Embryonic facial prominence (tissue), 1 donor: ENCODE results near the gene RSPH9.
"Not testable (repeated sequence)": the region's sequence is repeated elsewhere in the genome, so short reads cannot be mapped to it uniquely, and the experiment has no call there.

Experiments used
- DNase-seq: peaks from one replicate; pipeline ENCODE4 v3.0.0-alpha.2; 2016; ENCODE audit errors: extremely low spot score

Gene RSPH9

DNA sequence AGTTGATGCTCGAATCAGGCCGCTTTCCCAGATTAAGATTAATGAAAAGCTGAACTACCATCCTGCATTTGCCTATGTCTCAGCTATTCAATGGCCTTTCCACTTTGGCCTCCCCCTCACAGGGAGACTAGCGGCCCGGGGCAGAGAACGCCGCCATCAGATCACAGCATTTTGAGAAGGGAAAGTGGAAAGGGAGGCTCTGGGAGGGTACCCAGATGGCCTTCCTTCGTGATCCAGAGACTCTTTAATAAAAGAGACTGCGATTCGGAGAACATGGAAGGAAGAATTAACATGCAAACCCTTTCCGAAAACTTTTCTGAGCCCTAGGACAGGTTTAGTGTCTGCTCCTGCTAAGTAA is 42.2 kb downstream of the RSPH9 start:
- no peak for DNase-seq

DNA sequence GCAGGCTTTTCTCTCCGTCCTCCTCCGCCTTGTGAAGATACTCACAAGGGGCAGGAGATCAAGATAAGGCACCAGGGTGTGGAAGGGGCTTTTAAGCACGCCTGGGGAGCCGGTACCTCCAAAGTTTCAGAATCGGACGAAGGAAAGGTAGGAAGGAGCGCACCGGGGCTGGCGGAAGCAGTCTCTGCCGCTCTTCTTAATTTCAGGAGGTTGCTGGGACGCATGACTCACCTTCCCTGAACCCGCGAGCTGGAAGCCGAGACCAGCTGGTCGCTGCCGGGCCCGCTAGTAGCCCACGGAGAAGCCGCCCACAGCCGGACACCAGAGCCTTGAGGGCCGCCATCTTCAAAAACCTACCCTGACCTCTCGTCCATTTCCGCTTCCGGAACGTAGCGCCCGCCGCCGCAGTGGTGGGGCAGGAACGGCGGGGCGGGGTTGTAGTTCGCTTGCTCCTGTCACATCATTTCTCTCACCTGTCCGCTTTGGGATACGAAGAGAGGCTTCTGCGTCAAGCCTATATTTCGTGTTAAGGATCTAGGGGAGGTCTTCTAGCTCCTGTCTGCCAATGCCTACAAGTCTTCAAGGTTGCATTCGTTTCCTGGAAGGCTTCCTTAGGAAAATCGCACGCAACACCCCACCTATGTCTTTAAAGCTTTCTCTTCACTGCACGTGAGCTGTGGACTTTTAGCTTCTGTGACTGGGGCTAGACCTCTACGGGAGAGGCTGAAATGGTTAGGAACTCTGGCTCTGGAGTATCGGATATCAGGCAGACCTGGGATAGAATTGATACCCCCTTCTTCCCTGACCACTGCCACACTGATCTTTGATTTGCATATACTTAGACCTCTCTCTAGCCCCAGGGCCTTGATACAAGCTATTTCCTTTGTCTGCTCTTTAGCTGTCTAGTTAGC is 42.9 kb downstream of the RSPH9 start, which contains the start of gene MRPS18A:
Gene MRPS18A, minus strand, starts transcription at position 355 of the 911 bp plus-strand sequence. Its CDS starts 12 bp downstream, at position 343.
- DNase-seq: peak; percentile 49

DNA sequence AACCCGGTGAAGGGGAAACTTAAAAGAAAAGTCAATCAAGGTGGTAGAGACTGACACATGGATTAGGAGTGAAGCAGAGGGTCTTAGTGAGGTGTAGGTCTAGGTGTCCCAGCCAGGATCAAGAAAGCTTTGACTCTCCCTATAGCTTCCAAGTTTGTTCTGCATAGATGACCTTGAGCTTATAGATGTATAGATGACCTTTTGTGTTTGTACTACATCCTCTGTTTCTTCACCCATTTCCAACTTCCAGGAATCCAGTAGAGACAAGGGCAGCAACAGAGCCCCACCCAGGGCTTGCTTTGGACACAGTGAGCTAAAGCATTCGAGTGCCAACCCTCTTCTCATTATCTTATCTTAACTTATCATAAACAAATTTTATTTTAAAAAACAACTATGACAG is 44.6 kb downstream of the RSPH9 start:
- DNase-seq: no peak

DNA sequence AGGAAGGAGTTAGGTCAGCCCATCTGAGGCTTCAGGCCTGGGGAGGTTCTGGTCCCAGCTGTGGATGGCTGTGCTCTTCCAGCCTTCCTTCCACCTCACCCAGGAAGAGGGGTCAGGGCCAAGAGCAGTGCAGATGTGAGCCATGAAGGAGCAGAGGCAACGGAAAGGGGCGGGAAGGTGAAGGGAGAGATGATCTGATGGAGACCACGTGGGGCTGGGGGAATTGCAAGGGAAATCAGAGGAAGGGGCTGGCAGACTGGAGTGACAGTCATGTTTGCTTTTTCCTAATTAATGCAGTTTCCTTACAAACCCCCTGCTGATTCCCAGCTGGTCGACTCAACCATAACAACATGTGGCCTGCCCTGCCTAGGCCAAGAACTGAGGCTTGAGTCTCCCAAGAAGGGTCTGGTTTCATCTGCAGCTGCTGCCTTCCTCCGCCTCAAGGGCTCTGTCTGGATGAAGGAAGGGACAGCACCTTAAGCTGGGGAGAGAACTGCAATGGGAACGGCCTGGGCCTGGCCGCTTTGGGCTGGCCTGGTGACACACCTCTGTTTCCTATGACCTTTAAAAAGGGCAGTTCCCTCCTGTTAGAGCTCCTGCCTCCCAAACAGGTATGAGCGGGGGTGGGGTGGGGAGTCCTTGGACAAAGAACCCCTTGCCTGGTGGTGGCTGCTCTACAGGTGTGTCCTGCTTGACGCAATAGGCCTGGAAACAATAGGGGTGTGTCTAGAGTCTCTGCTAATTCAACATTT is 50.6 kb downstream of the RSPH9 start:
- no peak for DNase-seq

DNA sequence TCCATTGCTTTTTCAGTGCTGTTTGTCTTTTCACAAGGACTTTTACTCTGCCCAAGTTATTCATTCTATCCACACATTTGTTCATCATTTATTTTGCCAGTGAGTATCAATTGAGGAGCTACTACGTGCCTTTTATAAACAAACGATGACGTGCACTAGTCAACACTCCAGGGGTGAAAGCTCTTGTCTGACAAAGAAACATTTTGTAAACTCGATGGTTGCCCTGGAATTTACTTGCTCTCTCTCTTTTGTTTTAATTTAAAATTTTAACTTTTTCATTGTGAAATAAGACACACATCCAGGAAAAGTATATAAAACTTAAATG is 51.1 kb downstream of the RSPH9 start:
- no peak for DNase-seq

DNA sequence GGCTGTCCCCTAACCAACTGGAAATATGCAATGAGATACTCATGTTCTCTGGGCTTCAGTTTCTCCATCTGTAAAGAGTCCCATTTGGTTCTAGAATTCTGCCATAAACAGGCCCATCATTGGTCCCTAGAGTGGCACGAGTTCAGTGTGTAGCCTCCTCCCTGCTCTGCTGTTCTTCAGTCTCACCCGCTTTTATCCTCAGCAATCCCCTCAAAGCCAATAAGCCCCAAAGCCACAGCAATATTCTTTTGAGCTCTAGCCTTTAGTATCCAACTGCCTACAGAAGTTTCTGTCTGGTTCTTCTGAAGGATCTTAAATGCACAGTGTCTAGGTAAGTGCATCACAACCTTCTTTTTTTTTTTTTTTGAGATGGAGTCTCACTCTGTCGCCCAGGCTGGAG is 52.6 kb downstream of the RSPH9 start:
- no peak for DNase-seq

DNA sequence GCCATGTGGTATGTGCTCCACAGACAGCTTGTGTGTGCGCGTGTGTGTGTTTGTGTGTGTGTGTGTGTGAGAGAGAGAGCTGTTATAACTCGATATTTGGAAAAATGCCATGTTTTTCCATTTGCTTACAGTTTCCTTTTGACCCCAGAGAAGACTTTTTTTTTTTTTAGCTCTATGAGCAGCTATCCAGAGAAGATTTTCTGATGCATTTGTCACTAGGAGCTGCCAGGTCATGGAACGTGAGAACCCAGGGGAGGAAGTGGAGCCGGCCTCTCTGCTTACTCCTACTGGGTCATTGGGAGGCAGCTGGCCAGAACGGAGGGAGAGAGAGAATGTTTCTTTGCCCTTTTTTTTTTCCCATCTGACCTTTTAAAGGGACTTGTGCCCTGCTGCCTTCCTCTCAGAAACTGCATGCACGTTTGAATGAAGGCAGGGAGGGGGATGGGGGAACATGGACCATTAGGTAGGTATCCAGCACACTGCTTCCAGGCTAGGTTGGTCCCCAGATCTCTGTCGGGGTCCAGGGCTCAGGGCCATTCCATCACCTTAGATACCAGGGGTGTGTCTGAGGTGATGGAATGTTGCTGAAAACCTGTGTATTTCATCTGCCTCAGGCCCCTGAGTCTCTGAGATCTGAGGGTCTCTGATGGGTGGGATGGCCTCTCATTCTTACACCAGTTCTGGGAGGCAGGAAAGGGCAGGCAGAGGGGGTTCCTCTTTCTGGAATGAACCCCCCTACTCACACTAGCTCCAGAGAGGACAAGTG is 53.9 kb downstream of the RSPH9 start:
- DNase-seq: no peak

DNA sequence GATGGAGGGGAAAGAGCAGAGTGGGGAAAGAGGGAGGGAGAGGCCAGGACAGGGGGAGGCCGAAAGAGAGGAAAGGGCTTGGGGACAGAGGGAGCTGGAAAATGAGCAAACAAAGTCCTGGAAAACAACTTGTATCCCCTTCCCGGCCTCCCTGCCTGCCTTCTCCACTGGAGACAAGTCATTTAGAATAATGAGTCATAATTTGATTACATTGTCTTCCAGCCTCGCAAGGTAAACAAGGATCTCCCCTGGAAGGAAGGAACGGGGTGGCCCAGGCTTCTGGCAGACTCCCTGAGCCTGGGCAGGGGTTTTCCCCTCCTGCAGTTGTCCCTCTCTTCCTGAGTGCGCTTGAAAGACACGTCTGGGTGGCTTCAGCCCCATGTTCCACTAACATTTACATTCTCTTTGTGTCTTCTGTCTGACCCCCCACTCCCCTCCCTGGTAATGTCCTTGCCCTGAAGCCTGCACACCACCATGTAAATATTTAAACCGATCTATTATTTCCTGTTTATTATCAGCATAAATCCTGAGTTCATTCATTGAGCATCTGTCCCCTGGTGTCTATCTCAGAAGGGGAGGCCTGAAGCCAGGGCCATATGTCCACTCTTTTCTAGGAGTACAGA is 54.8 kb downstream of the RSPH9 start:
- DNase-seq: no peak

DNA sequence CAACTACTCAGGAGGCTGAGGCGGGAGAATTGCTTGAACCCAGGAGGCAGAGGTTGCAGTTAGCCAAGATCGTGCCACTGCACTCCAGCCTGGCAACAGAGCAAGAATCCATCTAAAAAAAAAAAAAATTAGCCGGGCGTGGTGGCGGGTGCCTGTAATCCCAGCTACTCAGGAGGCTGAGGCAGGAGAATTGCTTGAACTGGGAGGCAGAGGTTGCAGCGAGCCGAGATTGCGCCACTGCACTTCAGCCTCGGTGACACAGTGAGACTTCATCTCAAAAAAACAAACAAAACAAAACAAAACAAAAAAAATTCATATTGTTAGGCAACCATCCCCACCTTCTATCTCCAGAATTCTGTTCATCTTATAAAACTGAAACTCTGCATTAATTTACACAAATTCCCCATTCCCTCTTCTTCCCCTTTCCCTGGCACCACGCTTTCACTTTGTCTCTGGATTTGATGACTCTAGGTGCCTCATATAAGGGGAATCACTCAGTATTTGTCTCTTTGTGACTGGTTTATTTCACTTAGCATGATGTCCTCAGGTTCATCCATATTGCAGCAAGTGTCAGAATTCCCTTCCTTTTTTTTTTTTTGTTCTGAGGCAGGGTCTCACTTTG is 56.2 kb downstream of the RSPH9 start:
- DNase-seq: not testable (repeated sequence)

DNA sequence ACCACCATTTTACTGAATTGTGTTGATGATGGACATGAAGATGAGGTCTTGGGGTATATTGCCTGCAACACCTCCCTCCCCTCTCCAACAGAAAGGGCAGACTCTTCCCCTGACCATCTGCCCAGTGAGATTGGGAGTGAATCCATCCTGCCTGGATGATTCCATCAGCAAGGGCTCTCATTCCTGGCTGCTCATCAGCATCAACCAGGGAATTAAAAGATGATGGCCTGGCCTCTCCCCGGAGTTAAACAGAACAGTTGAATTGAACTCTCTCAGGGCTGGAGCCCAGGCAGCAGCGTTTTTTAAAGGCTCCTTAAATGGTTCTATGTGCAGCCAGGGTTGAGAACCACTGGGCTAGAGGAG is 57.3 kb downstream of the RSPH9 start:
- no peak for DNase-seq

DNA sequence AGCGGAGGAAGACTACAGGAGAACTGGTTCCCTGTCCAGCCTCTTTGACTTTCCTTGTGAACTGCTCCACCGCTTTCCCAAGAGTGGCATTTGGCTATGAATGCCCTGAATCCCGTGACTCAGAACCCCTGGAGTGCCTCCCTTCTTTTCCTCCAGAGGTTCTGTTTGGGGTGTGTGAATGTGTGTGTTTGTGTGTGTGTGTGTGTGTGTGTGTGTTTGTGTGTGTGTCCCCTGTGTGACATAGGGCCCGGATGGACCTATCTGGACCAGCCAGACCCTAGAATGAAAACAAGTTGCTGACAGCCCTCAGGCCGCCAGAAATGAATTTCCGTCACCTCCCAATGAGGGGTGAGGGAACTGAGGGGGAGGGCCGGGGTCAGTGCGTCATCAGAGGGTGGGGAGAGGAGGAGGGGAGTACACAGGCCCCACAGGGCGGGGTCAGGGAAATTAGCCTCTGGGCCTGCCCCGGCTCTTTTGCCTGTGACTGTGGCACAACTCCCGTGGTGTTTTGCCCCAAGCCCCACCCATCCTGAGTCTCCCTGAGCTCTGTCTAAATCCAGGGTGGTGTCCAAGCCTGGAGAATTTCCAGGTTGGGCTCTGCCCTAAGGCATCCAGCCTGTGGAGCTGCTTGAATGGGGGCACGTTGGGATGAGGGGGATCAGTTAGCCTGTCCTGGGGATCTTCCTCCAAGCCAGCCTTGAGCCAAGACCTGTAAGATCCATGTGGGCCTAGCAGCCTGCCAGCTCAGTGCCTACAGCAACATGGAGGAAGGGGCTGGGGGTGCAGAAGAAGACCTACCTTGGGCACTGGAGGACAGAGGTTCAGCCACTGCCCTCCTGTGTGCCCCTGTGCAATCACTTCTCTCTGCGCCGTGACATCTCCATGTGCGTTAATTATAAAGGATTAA is 58.0 kb downstream of the RSPH9 start:
- DNase-seq: no peak

DNA sequence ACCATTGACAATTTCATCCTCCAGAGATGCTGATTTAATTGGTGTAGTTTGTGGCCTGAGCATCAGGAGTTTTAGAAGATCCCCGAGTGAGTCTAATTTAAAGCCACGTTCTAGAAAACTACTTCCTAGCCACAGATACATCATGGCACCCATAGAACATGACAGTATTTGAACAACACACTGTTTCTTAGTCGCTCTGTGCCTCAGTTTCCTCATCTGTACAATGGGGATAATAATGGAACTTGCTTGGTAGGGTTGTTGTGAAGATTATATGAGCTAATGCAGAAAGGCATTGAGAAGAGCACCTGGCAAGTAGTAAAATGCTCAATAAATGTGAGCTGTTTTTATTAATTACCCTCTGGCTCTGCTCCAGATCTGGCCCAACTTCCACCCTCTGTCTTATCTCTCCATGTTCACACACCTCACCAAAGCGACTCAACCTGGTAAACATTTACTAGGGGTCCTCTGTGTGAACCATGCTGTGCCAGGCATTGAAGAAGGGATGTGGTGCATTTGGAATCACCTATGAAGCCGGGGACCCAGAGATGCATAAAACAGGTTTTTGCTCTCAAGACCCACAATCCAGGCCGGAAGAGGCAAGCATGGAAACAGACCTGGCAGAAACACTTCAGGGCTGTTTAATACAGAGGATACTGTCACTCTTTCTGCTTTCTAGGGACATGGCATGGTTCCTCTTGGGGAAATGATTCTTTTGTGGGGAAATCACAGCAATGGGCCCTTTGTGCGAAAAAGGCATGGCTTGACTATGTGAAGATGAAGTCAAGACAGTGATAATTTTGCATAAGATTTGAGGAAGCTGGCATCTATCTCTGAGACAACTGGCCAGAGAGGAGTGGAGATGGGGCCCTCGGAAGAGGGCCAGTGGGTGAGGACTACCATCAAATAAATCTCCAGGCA is 58.9 kb downstream of the RSPH9 start:
- DNase-seq: no peak

DNA sequence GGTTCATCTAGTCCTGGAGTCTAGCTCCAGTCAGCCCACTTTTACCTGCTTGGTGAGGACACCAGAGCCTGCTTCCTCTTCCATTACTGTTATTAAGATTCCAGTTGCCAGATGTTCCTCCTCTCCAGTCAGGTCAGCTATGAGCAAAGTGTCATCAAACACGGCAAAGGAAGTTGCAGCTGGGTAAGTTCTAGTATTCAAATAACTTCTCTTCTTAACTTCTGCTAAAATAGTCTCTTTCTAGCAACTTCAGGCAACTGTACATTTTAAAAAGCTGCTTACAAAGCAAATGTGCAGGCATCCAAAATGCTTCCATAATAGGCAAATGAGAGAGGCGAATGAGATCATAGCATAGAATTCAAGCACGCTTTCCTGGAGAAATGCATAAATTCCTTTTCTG is 61.2 kb downstream of the RSPH9 start:
- DNase-seq: peak; percentile 32

DNA sequence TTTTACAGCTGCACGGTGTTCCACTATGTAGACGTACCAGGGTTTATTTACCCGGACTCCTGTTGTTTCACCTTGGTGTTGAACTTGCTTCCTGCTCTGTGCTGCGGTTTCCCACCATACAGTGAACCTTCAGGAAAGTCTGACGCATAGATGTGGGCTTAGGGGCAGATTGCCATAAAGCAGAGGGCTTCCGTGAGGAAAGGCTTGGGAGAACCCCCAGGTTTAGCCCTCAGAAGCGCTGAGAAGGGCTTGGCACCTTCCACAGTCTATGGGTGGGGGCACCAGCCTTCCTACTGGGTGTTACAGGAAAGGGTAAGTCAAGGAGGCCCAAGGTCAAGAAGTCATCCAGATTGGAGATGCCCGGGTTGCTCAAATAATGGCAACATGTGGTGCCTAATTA is 62.0 kb downstream of the RSPH9 start:
- DNase-seq: no peak

DNA sequence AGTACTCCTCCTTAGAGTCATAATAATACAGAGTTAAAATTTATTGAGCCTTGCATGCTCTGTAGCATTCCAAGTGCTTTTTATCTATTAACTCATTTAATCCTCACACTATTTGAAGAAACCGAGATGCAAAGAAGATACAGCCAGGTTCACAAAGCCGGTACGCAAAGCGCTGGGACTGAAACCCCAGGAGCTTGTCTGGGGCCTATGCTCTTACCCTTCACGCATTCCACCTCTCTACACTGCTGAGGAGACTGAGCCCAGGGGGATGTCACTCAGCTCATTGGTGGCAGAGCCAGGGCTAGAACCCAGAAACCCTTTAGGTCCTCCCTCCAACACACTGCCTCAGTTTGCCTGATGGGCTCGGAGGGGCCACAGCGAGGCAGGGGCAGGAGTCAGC is 62.4 kb downstream of the RSPH9 start:
- DNase-seq: no peak

DNA sequence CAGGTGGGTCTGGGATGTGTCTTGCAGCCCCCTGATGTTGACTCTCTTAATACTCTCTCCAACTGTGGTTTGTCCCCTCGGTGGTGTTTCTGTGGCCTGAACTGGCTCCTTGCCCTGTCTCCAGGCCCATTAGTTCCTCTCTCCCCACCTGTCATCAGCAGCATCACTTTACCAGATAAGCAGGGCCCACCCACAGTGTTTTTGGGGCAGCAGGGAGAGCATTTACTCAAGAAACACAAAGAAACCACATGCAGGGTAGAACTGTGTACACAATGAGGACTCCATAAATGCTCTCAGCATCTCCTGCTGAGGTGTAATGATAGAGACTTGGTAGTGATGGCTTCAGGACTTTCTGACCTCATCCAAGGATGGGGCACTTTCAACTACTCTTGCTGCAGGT is 62.9 kb downstream of the RSPH9 start:
- DNase-seq: no peak

DNA sequence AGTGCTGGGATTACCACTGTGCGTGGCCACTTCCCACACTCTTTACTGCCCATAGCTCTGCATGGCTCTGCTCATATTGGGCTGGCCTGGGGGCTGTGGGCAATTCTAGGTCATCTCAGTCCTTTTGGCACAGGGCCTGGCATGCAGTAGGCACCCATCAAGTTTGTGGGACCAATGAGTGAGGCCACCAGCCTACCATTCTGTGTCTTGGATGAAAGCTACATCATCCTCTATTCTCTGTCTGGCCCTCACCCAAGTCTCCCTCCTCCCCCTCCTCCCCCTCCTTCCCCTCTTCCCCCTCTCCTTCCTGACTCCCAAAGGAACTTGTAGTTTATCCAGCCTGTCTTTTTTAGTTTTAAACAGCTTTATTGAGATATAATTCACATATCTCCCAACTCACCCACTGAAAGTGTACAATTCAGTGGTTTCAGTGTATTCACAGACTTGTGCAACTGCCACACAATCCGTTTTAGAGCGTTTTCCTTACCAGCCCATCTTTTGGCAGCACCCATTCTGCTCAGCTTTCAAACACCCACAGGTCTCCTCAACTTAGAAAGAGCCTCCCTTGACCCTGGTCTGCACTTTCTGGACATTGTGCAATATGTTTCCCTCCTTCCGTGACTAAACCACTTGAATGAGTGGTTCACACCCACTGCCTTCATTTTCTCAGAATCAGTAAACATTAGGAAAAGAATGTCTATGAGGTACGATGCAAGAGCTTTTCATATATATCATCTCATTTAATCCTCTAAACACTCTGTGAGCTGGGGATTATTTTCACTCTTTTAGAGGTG is 64.2 kb downstream of the RSPH9 start:
- DNase-seq: no peak

DNA sequence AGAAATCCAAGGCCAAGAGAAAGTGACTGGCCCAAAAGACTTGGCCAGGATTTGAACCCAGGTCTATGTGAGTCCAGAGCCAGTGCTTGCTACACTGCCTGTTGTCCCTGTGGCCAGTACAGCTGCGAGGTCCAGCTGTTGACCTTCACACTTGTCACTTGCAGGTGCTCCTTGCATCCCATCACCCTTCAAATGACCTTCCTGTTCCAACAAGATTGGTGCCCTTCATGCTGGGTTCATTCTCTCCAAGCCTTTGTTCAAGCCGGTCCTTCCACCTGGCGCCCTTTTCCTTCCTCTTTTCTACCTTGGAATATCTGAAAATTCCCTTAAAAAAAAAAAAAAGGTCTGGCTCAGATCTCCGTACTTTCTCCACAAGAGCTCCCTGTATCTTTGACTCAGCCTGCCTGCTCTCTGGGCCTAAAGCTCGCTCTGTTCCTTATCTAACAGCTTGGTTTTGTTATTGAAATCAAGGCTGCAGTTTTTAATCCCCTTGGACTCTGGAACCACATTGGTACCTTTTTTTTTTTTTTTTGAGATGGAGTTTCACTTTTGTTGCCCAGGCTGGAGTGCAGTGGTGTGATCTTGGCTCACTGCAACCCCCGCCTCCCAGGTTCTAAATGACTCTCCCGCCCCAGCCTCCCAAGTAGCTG is 64.9 kb downstream of the RSPH9 start:
- DNase-seq: no peak
